NCI-H748 (cell line): ENCODE results near the gene NDUFA11.

Experiments
- DNase-seq: peaks from one replicate; lab custom pipeline; 2025; ENCODE audit not compliant: unreplicated experiment; lab: John Stamatoyannopoulos, UW

The NDUFA11 gene

DNA sequence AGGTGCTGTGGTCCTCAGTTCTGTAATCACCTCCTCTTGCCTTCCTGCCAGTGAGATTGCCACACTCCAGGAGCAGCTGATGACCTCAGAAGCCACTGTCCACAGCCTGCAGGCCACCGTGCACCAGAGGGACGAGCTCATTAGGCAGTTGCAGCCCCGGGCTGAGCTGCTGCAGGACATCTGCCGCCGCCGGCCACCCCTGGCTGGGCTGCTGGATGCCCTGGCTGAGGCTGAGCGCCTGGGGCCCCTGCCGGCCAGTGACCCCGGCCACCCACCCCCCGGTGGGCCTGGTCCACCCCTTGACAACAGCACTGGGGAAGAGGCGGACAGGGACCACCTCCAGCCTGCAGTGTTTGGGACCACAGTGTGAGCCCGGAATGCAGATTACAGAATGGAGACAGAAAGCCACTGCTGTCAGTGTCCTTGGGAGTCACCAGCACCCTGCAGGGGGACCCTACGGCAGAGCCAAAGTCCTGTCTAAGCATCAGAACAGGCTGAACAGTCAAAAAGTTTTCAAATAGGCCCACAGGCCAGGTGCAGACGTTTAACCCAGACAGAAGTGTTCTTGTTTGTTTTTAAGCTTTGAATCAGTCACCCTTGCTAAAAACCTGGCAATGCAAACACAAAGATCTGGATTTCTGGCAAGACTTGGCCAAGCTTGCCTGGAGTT is 5.3 kb upstream of the NDUFA11 start:
- DNase-seq: no peak

DNA sequence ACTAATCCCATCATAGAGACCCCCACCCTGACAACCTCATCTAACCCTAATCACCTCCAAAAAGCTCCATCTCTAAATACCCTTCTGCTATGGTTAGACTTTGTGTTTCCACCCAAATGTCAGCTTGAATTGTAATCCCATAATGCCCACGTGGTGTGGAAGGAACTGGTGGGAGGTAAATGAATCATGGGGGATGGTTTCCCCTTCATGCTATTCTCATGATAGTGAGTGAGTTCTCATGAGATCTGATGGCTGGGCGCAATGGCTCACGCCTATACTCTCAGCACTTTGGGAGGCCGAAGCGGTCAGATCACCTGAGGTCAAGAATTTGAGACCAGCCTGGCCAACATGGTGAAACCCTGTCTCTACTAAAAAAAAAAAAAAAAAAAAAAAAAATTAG is 3.7 kb upstream of the NDUFA11 start:
- no peak for DNase-seq

DNA sequence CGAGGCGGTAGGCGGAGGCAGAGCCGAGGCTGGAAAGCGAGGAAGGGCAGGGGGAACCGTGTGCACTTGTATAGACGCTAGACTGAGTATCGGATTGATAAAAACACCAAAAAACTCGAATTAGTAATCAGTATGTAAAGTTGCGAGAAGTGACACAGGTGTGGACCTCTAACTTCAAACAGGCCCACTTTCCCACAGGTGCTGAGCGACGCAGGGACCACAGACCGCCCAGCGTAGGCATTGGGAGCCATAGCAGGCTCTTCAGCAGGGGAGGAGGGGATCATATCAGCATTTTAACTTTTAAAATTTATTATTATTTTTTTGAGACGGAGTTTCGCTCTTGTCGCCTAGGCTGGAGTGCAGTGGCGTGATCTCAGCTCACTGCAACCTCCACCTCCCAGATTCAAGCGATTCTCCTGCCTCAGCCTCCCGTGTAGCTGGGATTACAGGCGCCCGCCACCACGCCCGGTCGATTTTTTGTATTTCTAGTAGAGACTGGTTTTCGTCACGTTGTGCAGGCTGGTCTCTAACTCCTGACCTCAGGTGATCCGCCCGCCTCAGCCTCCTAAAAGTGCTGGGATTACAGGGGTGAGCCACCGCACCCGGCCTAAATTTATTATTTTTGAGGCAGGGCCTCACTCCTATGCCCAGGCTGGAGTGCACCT is 1.7 kb upstream of the NDUFA11 start:
- no peak for DNase-seq

DNA sequence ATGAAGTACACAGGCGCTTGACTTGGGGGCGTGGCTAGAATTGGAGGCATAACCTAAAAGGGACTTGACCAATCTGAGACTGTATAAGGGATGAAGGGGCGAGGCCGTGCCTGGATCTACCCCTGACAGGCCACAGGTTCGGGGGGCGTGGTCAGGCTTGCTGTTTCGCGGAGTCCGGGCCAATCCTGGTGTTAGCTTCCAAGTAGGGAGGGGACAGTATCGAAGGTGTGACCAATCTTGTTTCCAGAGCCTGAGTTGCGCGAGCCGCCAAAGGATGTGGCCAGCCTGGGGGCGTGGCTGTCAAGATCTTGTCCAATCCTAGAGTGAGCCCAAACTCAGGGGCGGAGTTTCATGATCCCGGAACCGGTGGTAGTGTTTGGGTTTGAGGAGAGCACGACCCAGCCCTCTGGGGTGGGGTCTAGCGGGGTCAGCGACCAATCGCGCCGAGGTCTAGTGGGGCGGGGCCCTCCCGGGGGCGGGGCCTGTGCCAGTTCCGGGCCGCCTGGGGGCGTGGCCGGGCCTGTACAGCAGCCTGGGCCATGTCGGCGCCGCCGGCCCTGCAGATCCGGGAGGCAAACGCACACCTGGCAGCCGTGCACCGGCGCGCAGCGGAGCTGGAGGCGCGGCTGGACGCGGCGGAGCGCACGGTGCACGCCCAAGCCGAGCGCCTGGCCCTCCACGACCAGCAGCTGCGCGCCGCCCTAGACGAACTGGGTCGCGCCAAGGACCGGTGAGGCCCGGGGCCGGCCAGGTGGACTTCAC is 943 bp upstream of the NDUFA11 start, which contains the start of gene VMAC:
Gene VMAC, plus strand, starts transcription at position 521 of the 762 bp plus-strand sequence. Its CDS starts 19 bp downstream, at position 540.
- peak; percentile 99 for DNase-seq

DNA sequence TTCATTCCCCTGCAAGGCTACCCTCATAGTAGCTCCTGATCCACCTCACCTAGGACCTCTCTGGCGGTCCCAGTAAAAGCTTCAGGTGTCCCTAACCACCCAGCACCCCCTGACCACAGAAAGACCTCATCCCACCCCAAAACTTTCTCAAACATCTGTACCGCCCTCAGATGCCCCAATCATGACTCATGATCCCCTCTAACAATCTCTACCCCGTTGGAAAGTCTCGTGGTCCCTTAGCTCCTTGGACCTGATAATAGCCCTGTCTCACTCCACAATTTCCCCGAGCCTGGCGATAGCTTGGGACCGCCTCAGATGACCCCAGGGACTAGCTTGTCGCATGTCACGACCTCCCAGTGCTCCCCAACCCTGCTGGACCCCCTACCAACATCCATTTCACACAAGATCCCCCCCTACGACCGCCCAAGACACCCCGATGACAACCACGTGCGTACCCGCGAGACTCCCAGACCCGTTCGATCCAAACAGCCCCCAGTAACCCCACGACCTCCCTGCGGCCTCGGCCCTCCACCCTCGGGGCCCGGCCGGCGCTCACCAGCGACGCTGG is 450 bp downstream of the NDUFA11 start:
- no peak for DNase-seq

DNA sequence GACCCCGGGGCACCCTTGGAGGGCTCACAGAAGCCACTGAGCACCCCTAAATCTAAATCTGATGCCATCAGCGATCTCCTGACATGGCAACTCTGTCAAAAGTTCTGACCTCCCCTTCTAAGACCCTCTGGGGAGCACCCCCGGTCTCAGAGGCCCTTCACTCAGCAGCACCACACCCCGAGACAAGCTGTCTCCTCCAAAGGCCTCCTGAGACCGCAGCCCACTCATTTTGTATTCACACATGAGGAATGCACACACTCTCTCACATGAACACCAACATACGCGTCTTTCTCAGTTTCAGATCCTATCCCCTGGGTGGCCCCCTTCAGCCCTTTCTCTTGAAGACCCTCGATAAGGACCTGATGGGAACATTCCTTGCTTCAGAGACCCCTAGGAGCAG is 2.6 kb downstream of the NDUFA11 start:
- DNase-seq: no peak

DNA sequence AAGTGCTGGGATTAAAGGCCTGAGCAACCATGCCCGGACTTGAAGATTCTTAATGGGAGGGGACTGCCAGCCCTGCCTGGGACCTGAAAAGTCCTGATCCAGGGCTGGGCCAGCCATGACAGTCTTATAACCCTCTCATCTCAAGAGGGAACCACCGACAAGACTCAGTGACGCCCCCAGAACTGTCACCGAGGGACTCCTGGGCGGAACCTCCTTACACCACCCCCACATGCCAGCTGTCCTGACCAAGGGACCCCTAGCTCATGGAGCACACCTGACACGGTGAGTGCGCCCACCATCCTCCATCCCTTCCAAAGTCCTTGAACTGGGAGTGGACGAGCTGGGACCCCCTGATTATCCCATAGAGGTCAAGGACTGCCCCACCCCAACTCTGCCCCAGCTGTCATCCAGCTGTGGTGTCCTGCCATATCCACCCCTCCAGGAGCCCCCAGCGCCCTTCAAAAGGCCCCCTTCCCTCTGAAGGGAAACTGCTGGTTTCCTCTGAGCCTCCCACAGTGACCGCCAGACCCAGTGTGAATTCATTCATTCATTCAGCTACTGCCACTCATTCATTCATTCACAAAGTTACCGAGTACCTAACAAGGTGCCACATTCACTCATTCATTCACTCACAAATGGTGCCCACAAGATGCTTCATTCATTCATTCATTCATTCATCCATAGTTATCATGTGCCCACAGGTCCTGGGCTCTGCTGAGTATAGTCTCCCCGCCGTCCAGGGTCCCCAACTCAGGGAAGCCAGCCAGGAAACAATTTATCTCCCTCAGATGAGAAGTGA is 3.7 kb downstream of the NDUFA11 start:
- no peak for DNase-seq

DNA sequence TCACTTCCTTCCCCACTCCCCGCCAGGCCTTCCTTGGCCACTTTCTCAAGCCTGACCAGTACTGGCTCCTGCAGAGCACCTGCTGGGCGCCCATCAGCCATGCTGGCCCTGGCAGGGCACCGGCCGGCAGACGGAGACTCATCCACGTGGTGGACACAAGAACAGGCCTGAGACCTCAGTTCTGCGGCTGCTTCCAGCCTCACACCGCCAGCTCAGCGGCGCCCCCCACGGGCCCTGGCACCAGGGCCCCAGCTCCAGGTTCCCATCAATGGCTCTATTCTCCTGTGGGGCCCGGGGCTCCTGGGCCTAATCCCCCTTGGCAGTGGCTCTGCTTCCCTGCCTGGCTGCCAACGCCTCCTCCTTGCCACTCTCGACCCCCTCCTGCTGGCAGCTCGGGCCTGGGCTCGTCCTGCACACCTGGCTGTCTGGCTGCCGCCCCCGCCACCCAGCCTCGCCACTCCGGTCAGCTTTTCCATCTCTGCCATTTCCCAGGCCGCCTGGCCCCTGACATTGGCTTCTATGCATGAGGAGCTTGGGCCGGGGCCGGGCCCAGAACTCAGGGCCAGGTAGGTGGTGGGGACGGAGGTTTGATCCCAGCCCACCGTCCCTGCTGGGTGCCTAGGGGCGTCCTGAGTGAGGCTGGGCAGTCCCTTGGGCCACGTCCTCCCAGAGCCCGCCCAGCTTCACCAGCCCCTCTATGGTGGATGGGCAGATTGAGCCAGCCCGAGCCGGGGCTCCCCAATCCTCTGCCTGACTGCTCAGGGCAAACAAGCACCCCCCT is 6.2 kb downstream of the NDUFA11 start:
- no peak for DNase-seq

DNA sequence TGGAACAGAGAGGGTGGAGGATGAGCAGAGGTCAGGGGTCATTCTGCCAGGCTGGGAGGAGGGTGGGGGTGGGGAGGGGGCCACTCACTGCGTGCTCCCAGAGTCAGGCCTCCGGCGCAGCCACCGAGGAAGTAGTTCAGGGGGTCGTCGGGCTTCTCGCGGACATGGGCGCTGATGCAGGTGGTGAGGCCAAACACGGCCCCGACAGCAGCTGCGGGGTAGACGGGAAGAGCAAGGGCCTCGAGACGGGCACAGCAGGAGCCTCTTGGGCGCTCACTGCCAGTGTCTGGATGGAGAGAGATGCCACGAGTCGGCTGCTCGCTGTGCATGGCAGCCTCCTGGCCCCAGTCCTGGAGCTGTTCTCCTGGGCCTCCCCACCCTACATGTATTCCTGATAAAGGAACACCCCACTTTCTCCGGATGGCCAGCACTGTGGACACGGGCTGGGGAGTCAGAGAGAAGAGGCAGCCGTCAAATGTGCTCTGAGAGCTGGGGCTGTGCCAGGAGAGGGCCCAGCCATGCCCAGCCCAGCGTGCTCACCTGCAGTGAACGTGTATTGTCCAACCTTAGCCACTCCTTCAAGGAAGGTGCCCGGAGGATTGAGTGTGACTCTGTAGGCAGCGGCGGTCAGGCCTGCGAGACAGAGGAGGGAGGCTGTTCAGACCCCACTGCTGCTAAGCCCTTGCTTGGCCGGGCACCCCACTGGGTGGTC is 7.1 kb downstream of the NDUFA11 start:
- DNase-seq: no peak

DNA sequence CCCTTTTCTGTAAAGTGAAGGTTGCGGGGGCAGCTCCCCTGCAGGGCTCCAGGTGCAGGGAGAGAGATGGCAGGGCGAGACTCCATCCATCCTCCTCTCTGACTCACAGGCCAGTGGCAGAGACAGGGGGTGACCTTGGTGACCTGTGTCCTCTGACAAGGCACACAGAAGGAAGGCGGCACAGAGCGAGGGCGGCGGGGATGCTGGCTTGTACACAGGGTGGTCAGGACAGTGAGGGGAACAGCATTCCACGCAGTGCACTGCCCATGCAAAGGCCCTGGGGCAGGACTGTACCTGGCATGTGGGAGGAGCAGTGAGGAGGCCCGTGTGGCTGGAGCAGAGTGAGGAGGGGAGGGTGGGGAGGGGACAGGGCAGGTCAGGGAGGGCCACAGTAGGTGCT is 7.7 kb downstream of the NDUFA11 start:
- DNase-seq: no peak

DNA sequence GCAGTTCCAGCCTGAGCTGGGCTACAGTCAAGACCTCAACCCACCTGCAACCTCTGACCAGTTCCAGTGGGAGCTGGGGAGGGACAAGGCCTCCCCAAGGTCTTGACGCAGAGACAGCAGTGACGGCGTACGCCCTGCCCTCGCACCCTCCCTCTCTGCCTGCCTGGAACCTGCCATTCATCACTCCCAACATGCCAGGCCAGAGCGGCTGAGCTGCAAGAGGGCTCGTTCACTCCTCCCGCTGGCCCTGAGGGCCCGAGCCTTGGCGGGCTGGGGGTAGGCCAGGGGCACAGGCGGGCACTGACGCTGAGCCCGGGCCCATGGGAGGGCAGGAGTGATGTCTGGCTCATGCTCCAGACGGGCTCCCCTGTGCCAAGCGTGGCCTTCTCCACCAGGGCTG is 8.2 kb downstream of the NDUFA11 start:
- no peak for DNase-seq

DNA sequence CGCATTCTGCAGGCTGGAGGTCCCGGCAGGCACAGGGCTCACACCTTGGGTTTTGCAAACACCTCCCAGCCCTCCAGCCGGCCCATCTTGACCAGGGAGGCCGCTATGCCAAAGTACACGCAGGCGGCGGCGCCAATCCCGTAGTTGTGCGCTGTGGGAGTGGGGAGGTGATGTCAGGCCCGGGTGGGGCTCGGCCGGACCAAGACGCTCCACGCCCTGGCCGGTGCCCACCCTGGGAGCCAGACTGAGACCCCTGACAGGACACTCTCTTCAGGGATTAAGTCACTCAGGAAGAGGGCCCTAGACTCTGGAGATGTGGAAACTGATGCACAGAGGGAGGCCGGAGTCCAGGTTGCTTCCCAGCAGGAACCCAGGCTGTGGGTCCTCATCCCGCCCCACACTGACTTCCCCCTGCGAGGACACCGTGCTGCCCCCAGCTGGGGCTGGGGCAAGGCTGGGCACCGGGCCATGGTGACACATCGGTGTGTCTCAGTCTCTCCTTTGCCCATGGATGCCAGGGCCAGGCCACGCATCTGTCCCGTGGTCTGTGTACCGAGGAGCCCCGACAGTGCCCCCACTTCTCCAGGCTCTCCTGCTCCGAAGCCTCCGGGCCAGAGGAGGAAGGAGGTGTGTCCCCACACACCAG is 8.8 kb downstream of the NDUFA11 start:
- no peak for DNase-seq

DNA sequence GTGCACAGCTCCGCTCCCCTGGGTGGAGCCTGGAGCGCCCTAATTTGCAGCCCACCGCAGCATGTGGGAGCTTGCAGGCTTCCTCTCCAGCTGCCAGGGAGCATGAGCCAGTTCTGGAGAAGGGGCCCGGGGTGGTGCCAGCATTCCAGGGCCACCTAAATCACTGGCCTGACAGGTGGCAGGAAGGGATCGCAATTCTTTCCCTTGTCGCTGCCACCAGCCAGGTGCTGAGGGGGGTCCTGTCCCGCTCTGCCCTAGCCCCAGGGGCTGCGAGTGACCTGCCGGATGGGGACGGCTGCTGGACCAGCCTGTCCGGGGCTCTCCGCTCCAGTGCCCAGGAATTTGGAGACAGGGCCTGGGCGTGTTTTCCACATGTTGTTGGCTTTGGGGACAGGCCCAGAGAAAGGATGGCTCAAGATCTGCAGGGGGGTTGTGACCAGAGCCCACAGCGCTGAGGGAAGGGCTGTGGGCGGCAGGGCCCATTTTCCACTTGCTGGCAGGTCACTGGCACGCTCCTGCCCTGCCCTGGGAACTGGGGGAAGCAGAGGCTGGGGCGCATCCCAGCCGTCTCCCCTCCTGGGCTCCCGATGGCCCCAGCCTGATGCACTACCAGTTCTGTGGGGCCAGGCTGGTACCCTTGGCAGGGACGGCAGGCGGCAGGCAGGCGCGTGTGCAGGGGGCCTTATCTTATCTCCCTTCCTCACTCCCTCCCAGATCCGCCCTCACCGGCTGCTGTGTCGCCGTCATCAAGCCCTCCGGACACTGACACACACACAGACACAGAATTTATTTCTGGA is 9.5 kb downstream of the NDUFA11 start:
- no peak for DNase-seq

DNA sequence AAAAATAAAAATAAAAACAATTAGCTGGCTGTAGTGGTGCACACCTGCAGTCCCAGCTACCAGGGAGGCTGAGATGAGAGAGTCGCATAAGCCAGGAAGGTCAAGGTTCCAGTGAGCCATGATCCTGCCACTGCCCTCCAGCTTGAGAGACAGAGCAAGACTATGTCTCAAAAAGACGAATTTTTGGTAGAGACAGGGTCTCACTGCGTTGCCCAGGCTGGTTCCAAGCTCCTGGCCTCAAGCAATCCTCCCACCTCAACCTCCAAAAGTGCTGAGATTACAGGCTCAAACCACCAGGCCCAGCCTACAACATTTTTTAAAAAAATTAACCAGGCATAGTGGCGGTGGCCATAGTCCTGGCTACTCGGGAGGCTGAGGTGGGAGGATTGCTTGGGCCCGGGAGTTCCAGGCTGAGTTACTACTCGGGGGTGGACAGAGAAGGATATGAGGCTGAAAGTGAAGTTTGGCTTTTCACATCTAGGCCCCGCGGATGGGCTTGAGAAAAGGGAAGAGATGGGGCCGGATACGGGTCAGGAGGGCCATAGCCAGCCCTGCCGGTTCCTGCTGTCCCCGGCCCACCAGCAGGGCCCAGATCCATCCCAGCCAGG is 10.2 kb downstream of the NDUFA11 start:
- DNase-seq: no peak

DNA sequence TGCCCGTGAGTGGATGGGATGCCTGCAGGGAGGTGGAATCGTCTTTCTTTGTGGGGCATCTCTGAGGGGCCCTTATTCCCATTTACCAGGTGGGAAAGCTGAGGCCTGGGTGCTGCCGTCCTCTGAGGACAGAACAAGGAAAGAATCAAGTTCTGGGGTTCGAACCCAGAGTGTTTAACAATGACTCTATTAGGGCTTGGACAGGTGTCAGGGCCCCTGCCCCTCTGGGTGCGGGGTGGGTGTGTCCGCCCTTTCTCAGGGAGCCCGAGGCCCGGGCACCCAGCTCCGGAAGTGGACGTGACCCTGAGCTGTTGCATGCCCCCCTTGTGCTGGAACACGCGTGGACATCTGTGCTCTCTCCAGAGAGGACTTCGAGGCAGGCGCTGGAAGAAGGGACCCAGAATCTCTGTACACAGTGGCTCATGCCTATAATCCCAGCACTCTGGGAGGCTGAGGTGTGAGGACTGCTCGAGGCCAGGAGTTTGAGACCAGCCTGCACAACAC is 10.8 kb downstream of the NDUFA11 start:
- DNase-seq: no peak

DNA sequence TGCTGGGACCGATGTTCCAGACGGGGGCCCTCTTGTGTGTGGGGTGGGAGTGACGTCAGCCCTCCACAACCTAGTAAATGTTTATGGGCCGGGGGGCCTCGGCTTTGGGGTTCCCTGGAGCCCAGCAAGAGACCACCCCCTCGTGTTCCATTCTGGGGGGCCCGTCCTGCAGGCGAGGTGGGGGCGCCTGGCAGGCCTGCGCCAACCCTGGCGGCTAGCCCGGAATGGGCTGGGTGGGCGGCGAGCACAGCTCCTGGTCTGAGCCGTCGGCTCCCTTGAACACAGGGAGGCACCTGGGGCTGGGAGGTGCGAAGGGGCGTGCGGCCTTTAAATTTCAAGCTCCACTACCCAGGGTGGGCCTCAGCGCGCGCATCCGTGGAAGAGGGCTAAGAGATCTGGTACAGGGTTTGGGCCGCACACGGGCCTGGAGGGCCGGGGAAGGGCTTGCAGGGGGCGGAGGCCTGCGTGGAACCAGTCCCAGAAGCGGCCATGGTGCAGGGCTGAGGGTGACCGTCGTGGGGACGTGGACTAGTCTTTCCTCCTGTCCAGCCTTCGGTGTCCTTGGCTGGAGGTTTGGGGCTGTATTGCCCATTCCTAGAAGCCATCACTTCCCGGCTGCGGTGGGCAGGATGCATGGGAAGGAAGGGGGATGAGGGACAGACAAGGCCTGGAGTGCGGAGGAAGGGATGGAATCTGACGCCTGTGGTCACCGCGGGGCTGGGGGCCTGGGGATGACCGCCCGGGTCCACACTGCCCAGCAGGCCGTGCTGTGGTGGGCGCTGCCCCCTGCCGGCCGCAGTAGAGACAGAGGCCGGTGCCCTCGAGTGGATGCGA is 11.4 kb downstream of the NDUFA11 start:
- peak; percentile 53 for DNase-seq

DNA sequence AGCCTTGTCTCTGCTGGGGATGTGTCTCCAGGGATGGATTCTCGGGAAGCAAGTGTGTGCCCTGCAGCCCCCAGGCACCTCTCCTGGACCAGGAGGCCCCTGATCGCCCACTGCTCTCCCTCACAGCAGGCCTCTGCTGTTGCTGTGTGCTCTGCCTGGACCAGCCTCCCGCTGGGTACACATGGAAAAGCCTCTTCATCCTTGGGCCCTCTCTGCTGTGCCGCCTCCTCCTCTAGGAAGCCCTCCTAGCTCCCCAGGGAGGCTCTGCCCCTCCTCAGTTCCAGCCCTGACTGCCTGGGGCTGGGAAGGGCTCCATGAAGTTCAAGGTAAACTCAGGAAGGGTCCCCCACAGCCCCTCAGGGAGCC is 12.0 kb downstream of the NDUFA11 start:
- no peak for DNase-seq
